B cell (primary cell): ENCODE measurements around the gene FIBP. TPM values are rescaled to one million over a fixed set of nuclear protein-coding genes. Genes with fewer than 3 reads are reported as not detected.
A peak's percentile ranks its signal among the peaks of the same experiment; 100 is the strongest.

ENCODE experiments used
- ATAC-seq: fragments of 200-7000 bp; cut with Tn5 transposase; one replicate; pipeline ENCODE4 v1.10.0; 2021; ENCODE audit warnings: low read depth, mild to moderate bottlenecking, moderate number of reproducible peaks, moderate library complexity
- CTCF ChIA-PET: fragments of 350-600 bp; sonication (Branson Sonifier 250); formaldehyde crosslinking; loops from one replicate; lab custom pipeline; 2021; ENCODE audit warnings: antibody characterized with exemption, inconsistent platforms; lab: Charles Lee
- POLR2A ChIA-PET: fragments of 350-600 bp; sonication (Branson Sonifier 250); formaldehyde crosslinking; loops from one replicate; lab custom pipeline; 2021; ENCODE audit warnings: antibody characterized with exemption; lab: Charles Lee
- DNase-seq: peaks from one replicate; pipeline ENCODE4 v3.0.0; 2013
- H2AFZ ChIP-seq: 2 replicates; pipeline ENCODE4 v1.6.1; 2012; ENCODE audit warnings: mild to moderate bottlenecking, low read depth, low read length; ENCODE audit not compliant: insufficient read depth, poor library complexity, severe bottlenecking
- H3K27ac ChIP-seq, 2 donors: 1 replicate in 1 of 2; 2 replicates in 1 of 2; pipeline ENCODE4 v1.5.1; 2012 to 2013; ENCODE audit warnings: low read length in 2 of 2, mild to moderate bottlenecking in 2 of 2, moderate library complexity in 1 of 2
- H3K27me3 ChIP-seq, 4 experiments: fragments of 200-600 bp in 1 of 4; sonication (generic) in 1 of 4; replicated peaks in 1 of 4; 1 replicate in 2 of 4; 2 replicates in 2 of 4; pipeline versions ENCODE4 v1.6.1 to v1.7.0; 2013 to 2016; ENCODE audit warnings: low read length in 3 of 4, mild to moderate bottlenecking in 2 of 4, mixed read lengths in 1 of 4, moderate library complexity in 1 of 4; ENCODE audit not compliant: insufficient read depth in 4 of 4, control insufficient read depth in 3 of 4; ENCODE audit errors: control extremely low read depth in 1 of 4
- H3K36me3 ChIP-seq, 2 experiments: replicated peaks in 1 of 2; 1 replicate in 1 of 2; 2 replicates in 1 of 2; pipeline versions ENCODE4 v1.6.1 to v1.7.1; 2013; ENCODE audit warnings: low read length in 1 of 2; ENCODE audit not compliant: insufficient read depth in 2 of 2, control insufficient read depth in 1 of 2; ENCODE audit errors: control extremely low read depth in 1 of 2, extremely low read depth in 1 of 2
- H3K4me1 ChIP-seq, 2 donors: fragments of 200-600 bp in 1 of 2; sonication (generic) in 1 of 2; 1 replicate in 1 of 2; 2 replicates in 1 of 2; pipeline versions ENCODE4 v1.5.1 to v1.6.1; 2013 to 2017; ENCODE audit warnings: low read length in 2 of 2; ENCODE audit not compliant: control insufficient read depth in 2 of 2, insufficient read depth in 2 of 2
- H3K4me2 ChIP-seq: replicated peaks from 2 replicates; pipeline ENCODE3; 2012; ENCODE audit warnings: mild to moderate bottlenecking, low read depth, low read length; ENCODE audit not compliant: poor library complexity, severe bottlenecking
- H3K4me3 ChIP-seq, 5 experiments: fragments of 200-600 bp in 1 of 5; sonication (generic) in 1 of 5; 1 replicate in 3 of 5; 2 replicates in 2 of 5; pipeline versions ENCODE4 v1.5.1 to v1.7.0; 2011 to 2016; ENCODE audit warnings: low read length in 4 of 5, mild to moderate bottlenecking in 4 of 5, low read depth in 2 of 5, control low read depth in 1 of 5, moderate library complexity in 1 of 5; ENCODE audit not compliant: insufficient read depth in 1 of 5; ENCODE audit errors: control extremely low read depth in 1 of 5, extremely low read depth in 1 of 5
- H3K79me2 ChIP-seq: fragments of 200-600 bp; sonication (generic); one replicate; pipeline ENCODE4 v1.6.0; 2016; ENCODE audit warnings: low read length; ENCODE audit not compliant: control insufficient read depth, insufficient read depth
- H3K9ac ChIP-seq: fragments of 200-600 bp; sonication (generic); 2 replicates; pipeline ENCODE4 v1.6.1; 2017; ENCODE audit warnings: mild to moderate bottlenecking, low read length, moderate library complexity
- H3K9me3 ChIP-seq, 3 donors: one replicate each; pipeline versions ENCODE4 v1.6.1 to v1.7.1; 2013; ENCODE audit warnings: low read length in 2 of 3; ENCODE audit not compliant: control insufficient read depth in 2 of 3, insufficient read depth in 1 of 3; ENCODE audit errors: control extremely low read depth in 1 of 3
- H4K20me1 ChIP-seq: 2 replicates; pipeline ENCODE4 v1.6.0; 2012; ENCODE audit warnings: mild to moderate bottlenecking, low read length; ENCODE audit not compliant: insufficient read depth, control insufficient read depth, poor library complexity, severe bottlenecking
- H3K27ac Mint-ChIP-seq: one replicate; pipeline ENCODE4 v1.8.0; 2021; ENCODE audit warnings: mixed read lengths
- H3K27me3 Mint-ChIP-seq: one replicate; pipeline ENCODE4 v1.8.0; 2021; ENCODE audit warnings: mixed read lengths
- H3K4me1 Mint-ChIP-seq: one replicate; pipeline ENCODE4 v1.8.0; 2021; ENCODE audit warnings: mixed read lengths
- H3K4me3 Mint-ChIP-seq: one replicate; pipeline ENCODE4 v1.8.0; 2021; ENCODE audit warnings: mixed read lengths
- H3K9me3 Mint-ChIP-seq: one replicate; pipeline ENCODE4 v1.8.0; 2022; ENCODE audit warnings: mixed read lengths; ENCODE audit not compliant: insufficient read depth
- EZH2 ChIP-seq: IDR thresholded peaks from 2 replicates; pipeline ENCODE4 v1.6.1; 2012; ENCODE audit warnings: borderline replicate concordance, low read depth, mild to moderate bottlenecking, moderate library complexity, low read length; ENCODE audit not compliant: insufficient read depth, poor library complexity, severe bottlenecking
- WGBS: methylation state at CpG from one replicate; pipeline ENCODE4 v1.1.5; 2013; ENCODE audit warnings: missing lambda C conversion rate; ENCODE audit not compliant: insufficient coverage; 5-methylcytosine and 5-hydroxymethylcytosine counted together
- intact Hi-C: fragments of 100-400 bp; cut with micrococcal nuclease; formaldehyde crosslinking; loops from one replicate; pipeline ENCODE4 v1.10.0; 2022
- polyA plus RNA-seq: library from polyadenylated mRNA; depleted of rRNA; stranded (reverse); fragments of >200 nt; gene quantifications from 2 replicates; pipeline ENCODE4 v1.2.3, GENCODE V29; 2012
- total RNA-seq, 2 donors: library from RNA; stranded (reverse); fragments of 120-200 nt in 1 of 2; gene quantifications; 1 replicate in 1 of 2; 2 replicates in 1 of 2; pipeline versions ENCODE4 v1.2.3 to v1.2.4, GENCODE V29; 2013 to 2022
- TF ChIP-seq, protein P1 (sequence below): fragments of 200-600 bp; IDR thresholded peaks from one replicate; pipeline ENCODE4 v1.8.0; 2022; ENCODE audit warnings: antibody characterized with exemption, mild to moderate bottlenecking

The FIBP gene
- total and polyA plus RNA-seq, 2 donors (not counting 1 experiment from before 2014, with no cell fraction given) = 63.4 to 128 TPM

DNA sequence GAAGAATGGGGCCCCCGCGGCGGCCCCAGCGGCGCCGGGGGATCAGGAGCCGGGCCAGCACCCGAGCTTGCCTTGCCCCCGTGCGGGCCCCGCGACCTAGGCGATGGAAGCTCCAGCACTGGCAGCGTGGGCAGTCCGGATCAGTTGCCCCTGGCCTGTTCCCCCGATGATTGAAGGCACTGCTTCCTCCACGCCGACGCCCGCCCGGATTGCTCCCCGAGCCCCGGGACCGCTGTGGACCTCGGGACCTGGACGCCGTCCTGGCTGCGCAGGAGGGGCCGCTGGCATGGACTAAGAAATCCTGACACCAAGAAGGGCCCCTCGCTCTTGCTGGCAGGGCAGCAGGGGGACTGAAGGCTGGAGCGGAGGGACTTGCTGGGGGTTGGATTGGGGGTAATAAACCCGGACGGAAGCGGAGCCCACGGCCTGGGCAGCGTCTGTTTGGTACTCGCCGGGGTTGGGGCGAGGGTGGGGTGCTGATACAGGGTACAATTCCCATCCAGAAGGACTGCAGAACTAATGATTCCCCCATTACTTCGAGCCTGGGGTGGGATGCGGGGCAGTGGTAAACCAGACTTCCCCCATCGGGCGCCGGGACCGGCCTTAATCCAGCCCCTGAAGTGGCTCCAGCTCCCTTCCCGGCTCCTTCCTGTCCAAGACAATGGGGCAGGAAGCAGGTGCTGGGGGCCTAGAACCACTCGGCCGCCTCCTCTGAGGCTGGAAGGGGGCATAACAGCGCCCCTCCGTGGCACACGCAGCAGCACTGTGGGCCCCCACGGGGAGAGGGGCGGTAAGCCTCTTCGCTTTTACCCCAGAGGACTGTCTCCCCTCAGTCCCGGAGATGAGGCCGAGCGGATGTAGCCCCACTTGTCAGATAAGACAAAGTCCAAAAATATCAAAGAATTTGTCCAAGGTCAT, 3.2 kb upstream of the FIBP start:
- Histone ChIP-seq H3K4me3 (peak overlapping the region; percentile 18 to 88 (median 63)), H4K20me1 (peaks cover 21% of the 10 kb centered on the region), H3K4me2 (peak overlapping the region; percentile 99), H3K27ac (peak overlapping the region; percentile 60 to 85), H3K4me1 (peaks cover 52 to 62% of the 10 kb centered on the region in 2 donors), H3K79me2 (peaks cover 24% of the 10 kb centered on the region), H3K9ac (peak overlapping the region; percentile 96), H2AFZ (peak overlapping the region; percentile 86), H3K9me3 (no peaks in the 10 kb centered on the region), H3K27me3 (no peaks in the 10 kb centered on the region), H3K36me3 (no peaks in the 10 kb centered on the region)
- DNase-seq (peak; percentile 42), ATAC-seq (no peak)
- no peaks in the 10 kb centered on the region for H3K9me3 Mint-ChIP-seq
- peaks cover 63% of the 10 kb centered on the region for H3K4me1 Mint-ChIP-seq
- POLR2A ChIA-PET = interaction anchor here (0.5 to 6.2 kb wide), 14 partner anchors 9 to 433 kb away, joined by 3 to 65 read pairs (median 6); partner anchors contain the start of genes BANF1, C11orf68, CD248 and CFL1
- H3K4me3 Mint-ChIP-seq = peak overlapping the region; percentile 98
- H3K27ac Mint-ChIP-seq = peak overlapping the region; percentile 98
- H3K27me3 Mint-ChIP-seq = no peaks in the 10 kb centered on the region
- intact Hi-C loops = loop anchor here (2.0 kb wide), 2 partner anchors 37 to 179 kb away; partner anchors contain the start of gene KAT5
- CTCF ChIA-PET = interaction anchor here (0.6 to 15.5 kb wide), 23 partner anchors 7 to 1558 kb away, joined by 3 to 244 read pairs (median 8); partner anchors contain the start of genes C11orf68, CFL1, FOSL1 and KAT5
- under 1% methylated on average over 55 of the region's 57 CpGs for WGBS
- TF ChIP-seq EZH2 = no peak
- TF ChIP-seq, protein P1, sequence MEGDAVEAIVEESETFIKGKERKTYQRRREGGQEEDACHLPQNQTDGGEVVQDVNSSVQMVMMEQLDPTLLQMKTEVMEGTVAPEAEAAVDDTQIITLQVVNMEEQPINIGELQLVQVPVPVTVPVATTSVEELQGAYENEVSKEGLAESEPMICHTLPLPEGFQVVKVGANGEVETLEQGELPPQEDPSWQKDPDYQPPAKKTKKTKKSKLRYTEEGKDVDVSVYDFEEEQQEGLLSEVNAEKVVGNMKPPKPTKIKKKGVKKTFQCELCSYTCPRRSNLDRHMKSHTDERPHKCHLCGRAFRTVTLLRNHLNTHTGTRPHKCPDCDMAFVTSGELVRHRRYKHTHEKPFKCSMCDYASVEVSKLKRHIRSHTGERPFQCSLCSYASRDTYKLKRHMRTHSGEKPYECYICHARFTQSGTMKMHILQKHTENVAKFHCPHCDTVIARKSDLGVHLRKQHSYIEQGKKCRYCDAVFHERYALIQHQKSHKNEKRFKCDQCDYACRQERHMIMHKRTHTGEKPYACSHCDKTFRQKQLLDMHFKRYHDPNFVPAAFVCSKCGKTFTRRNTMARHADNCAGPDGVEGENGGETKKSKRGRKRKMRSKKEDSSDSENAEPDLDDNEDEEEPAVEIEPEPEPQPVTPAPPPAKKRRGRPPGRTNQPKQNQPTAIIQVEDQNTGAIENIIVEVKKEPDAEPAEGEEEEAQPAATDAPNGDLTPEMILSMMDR = no peak
